ENCODE data around the gene BRD1.

GRCh38 chr22:49763138-49763537 is 64.5 kb downstream of the BRD1 start:
- TF ChIP-seq POLR2A (IDR thresholded peaks at IDR 0.05) (no peak), CTCF (IDR thresholded peaks at IDR 0.05) (no peak)
